Measurements from ENCODE around the gene CSMD2. TPM values are rescaled to one million over a fixed set of nuclear protein-coding genes. Genes with fewer than 3 reads are reported as not detected.

Gene CSMD2
- total RNA-seq, 2 experiments from 2014 or later = not detected

GRCh38 chr1:33972676-33973395, 192.2 kb downstream of the CSMD2 start:
- POLR2A ChIA-PET = no interaction called here
- CTCF ChIA-PET = no interaction called here

GRCh38 chr1:33971913-33972312, 193.1 kb downstream of the CSMD2 start:
- ChIA-PET POLR2A (no interaction called here), CTCF (no interaction called here)

- POLR2A ChIA-PET = no interaction called here
Measured at GRCh38 chr1:33971018-33971710, 193.9 kb downstream of the CSMD2 start.

GRCh38 chr1:33970148-33970825, 194.7 kb downstream of the CSMD2 start:
- ChIA-PET POLR2A (no interaction called here), CTCF (no interaction called here)

More at GRCh38 chr1:33971018-33971710, 193.9 kb downstream of the CSMD2 start:
- CTCF ChIA-PET = no interaction called here

GRCh38 chr1:33966346-33967141, 198.5 kb downstream of the CSMD2 start:
- ChIA-PET POLR2A (no interaction called here), CTCF (no interaction called here)

GRCh38 chr1:33965086-33965485, 199.9 kb downstream of the CSMD2 start:
- POLR2A ChIA-PET = no interaction called here
- CTCF ChIA-PET = no interaction called here

- ChIA-PET POLR2A (no interaction called here), CTCF (no interaction called here)
Measured at GRCh38 chr1:33962061-33962460, 203.0 kb downstream of the CSMD2 start.

- POLR2A ChIA-PET = no interaction called here
- CTCF ChIA-PET = no interaction called here
Measured at GRCh38 chr1:33960188-33960895, 204.7 kb downstream of the CSMD2 start.

- ChIA-PET CTCF (no interaction called here), POLR2A (no interaction called here)
Measured at GRCh38 chr1:33957854-33958253, 207.2 kb downstream of the CSMD2 start.

GRCh38 chr1:33955096-33955495, 209.9 kb downstream of the CSMD2 start:
- ChIA-PET POLR2A (no interaction called here), CTCF (no interaction called here)

- CTCF ChIA-PET = no interaction called here
- POLR2A ChIA-PET = no interaction called here
Measured at GRCh38 chr1:33949570-33949969, 215.5 kb downstream of the CSMD2 start.

GRCh38 chr1:33948291-33948690, 216.7 kb downstream of the CSMD2 start:
- ChIA-PET CTCF (no interaction called here), POLR2A (no interaction called here)

GRCh38 chr1:33946836-33947235, 218.2 kb downstream of the CSMD2 start:
- ChIA-PET CTCF (no interaction called here), POLR2A (no interaction called here)

GRCh38 chr1:33944846-33945245, 220.2 kb downstream of the CSMD2 start:
- CTCF ChIA-PET = no interaction called here
- POLR2A ChIA-PET = no interaction called here

GRCh38 chr1:33943978-33944377, 221.1 kb downstream of the CSMD2 start:
- ChIA-PET POLR2A (no interaction called here), CTCF (no interaction called here)

- ChIA-PET POLR2A (no interaction called here), CTCF (no interaction called here)
Measured at GRCh38 chr1:33932871-33933270, 232.2 kb downstream of the CSMD2 start.

GRCh38 chr1:33931111-33931475, 233.9 kb downstream of the CSMD2 start:
- CTCF ChIA-PET = no interaction called here

GRCh38 chr1:33930346-33931110, 234.5 kb downstream of the CSMD2 start:
- POLR2A ChIA-PET = no interaction called here
- CTCF ChIA-PET = no interaction called here

More at GRCh38 chr1:33931111-33931475, 233.9 kb downstream of the CSMD2 start:
- POLR2A ChIA-PET = no interaction called here

GRCh38 chr1:33928251-33928650, 236.8 kb downstream of the CSMD2 start:
- CTCF ChIA-PET = no interaction called here
- POLR2A ChIA-PET = no interaction called here

Measured in activated CD8-positive, alpha-beta memory T cell treated with anti-CD3 and anti-CD28 coated beads for 36 hours (primary cell).